ENCODE measurements around the gene HOXA3.

GRCh38 chr7:27104341-27105058 is 47.9 kb downstream of the HOXA3 start:
- TF ChIP-seq CTCF (IDR thresholded peaks at IDR 0.05; ENCODE audit: insufficient read depth, low read length) (no peak), POLR2AphosphoS5 (IDR thresholded peaks at IDR 0.05; ENCODE audit: low read depth) (no peak), SPI1 (IDR thresholded peaks at IDR 0.05; ENCODE audit: borderline replicate concordance, low read depth) (no peak)

Measured in HL-60 (cell line).